ENCODE results near the gene IL4R. TPM values are rescaled to one million over a fixed set of nuclear protein-coding genes. Genes with fewer than 3 reads are reported as not detected.

Gene IL4R
- total and polyA plus RNA-seq, 2 of the 13 experiments (the other 11 are each of a cell fraction or from before 2014, with no cell fraction given): 15.9 to 49.6 TPM

DNA sequence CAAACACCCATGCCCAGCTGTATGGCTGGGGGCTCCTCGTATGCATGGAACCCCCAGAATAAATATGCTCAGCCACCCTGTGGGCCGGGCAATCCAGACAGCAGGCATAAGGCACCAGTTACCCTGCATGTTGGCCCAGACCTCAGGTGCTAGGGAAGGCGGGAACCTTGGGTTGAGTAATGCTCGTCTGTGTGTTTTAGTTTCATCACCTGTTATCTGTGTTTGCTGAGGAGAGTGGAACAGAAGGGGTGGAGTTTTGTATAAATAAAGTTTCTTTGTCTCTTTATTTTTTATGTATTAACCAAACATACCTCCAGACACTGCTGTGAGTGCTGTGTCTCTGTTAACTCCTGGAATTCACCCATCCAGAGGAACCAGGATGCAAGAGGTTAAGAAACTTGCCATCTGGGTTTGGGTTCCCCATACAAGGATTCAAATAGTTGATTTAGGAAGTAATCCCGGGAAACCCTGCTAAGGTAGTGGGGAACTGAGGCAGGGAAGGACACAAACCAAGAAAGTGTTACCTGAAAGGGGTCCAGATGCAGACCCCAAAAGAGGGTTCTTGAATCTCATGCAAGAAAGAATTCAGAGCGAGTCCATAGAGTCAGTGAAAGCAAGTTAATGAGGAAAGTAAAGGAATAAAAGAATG lies 50.8 kb downstream of the IL4R start (continued):
- TF ChIP-seq MYNN (CRISPR knock-in tag; IDR thresholded peaks at IDR 0.05; ENCODE audit: low read depth) (no peak), POLR2G (IDR thresholded peaks at IDR 0.05; ENCODE audit: low read depth, low read length) (no peak; the same call in 1 of the 2 replicates), REPIN1 (CRISPR knock-in tag; IDR thresholded peaks at IDR 0.05; ENCODE audit: borderline replicate concordance, low read depth) (no peak; the same call in 1 of the 2 replicates), MAFK (conservative IDR thresholded peaks at IDR 0.05 in 1 of 2, IDR thresholded peaks at IDR 0.05 in 1 of 2; ENCODE audit: low read length in 2 of 2) (no peak), MEIS1 (CRISPR knock-in tag; IDR thresholded peaks at IDR 0.05; ENCODE audit: borderline replicate concordance) (peak; percentile 41; the same call in 1 of the 2 replicates), ZNF30 (CRISPR knock-in tag; IDR thresholded peaks at IDR 0.05) (no peak), HOXD1 (CRISPR knock-in tag; IDR thresholded peaks at IDR 0.05) (no peak; the same call in 1 of the 2 replicates), ZNF263 (CRISPR knock-in tag; IDR thresholded peaks at IDR 0.05) (no peak), ZNF564 (CRISPR knock-in tag; IDR thresholded peaks at IDR 0.05) (0 out of 2 replicates have a peak, but pooled peaks have one; percentile 63), ZNF225 (CRISPR knock-in tag; IDR thresholded peaks at IDR 0.05) (no peak), ZNF431 (CRISPR knock-in tag; IDR thresholded peaks at IDR 0.05; ENCODE audit: borderline replicate concordance, low read depth) (no peak), SNAI1 (CRISPR knock-in tag; IDR thresholded peaks at IDR 0.05; ENCODE audit: borderline replicate concordance) (no peak), CEBPG (CRISPR knock-in tag; IDR thresholded peaks at IDR 0.05) (peak; percentile 97), NCOA5 (CRISPR knock-in tag; IDR thresholded peaks at IDR 0.05) (no peak), HIVEP1 (CRISPR knock-in tag; IDR thresholded peaks at IDR 0.05) (no peak), HOXA5 (CRISPR knock-in tag; IDR thresholded peaks at IDR 0.05) (peak; percentile 58; the same call in 1 of the 2 replicates), POGZ (CRISPR knock-in tag; IDR thresholded peaks at IDR 0.05) (no peak), ZKSCAN8 (CRISPR knock-in tag; IDR thresholded peaks at IDR 0.05; ENCODE audit: borderline replicate concordance) (no peak), NKX3-1 (CRISPR knock-in tag; IDR thresholded peaks at IDR 0.05) (0 out of 2 replicates have a peak, but pooled peaks have one; percentile 46), CHD2 (IDR thresholded peaks at IDR 0.05; ENCODE audit: low read depth, low read length) (no peak), HHEX (CRISPR knock-in tag; IDR thresholded peaks at IDR 0.05) (peak; percentile 31; the same call in 1 of the 2 replicates), SUZ12 (IDR thresholded peaks at IDR 0.05; ENCODE audit: low read depth, low read length) (no peak), GATAD1 (CRISPR knock-in tag; IDR thresholded peaks at IDR 0.05) (no peak), CTCF (CRISPR knock-in tag; IDR thresholded peaks at IDR 0.05) (no peak), SOX6 (IDR thresholded peaks at IDR 0.05) (no peak), SOX6 (CRISPR knock-in tag; IDR thresholded peaks at IDR 0.05) (peak; percentile 98), ZNF775 (CRISPR knock-in tag; IDR thresholded peaks at IDR 0.05; ENCODE audit: borderline replicate concordance) (no peak), DPF2 (CRISPR knock-in tag; IDR thresholded peaks at IDR 0.05; ENCODE audit: borderline replicate concordance, low read depth) (peak; percentile 83)
- TF ChIP-seq, protein P1, sequence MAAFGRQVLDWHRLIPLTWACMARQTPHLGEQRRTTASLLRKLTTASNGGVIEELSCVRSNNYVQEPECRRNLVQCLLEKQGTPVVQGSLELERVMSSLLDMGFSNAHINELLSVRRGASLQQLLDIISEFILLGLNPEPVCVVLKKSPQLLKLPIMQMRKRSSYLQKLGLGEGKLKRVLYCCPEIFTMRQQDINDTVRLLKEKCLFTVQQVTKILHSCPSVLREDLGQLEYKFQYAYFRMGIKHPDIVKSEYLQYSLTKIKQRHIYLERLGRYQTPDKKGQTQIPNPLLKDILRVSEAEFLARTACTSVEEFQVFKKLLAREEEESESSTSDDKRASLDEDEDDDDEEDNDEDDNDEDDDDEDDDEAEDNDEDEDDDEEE (CRISPR knock-in tag; IDR thresholded peaks at IDR 0.05): no peak
- TF ChIP-seq, protein P2, sequence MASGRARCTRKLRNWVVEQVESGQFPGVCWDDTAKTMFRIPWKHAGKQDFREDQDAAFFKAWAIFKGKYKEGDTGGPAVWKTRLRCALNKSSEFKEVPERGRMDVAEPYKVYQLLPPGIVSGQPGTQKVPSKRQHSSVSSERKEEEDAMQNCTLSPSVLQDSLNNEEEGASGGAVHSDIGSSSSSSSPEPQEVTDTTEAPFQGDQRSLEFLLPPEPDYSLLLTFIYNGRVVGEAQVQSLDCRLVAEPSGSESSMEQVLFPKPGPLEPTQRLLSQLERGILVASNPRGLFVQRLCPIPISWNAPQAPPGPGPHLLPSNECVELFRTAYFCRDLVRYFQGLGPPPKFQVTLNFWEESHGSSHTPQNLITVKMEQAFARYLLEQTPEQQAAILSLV (CRISPR knock-in tag; IDR thresholded peaks at IDR 0.05; ENCODE audit: borderline replicate concordance): no peak

Data from HepG2 (cell line).